Mucosa of gallbladder (tissue), 1 donor: ENCODE results near the gene NDUFAF2. TPM values are rescaled to one million over a fixed set of nuclear protein-coding genes. Genes with fewer than 3 reads are reported as not detected.
"Not testable (repeated sequence)": the region's sequence is repeated elsewhere in the genome, so short reads cannot be mapped to it uniquely, and the experiment has no call there.

Experiments
- DNase-seq: peaks from one replicate; pipeline ENCODE4 v3.0.0-alpha.2; 2020; ENCODE audit warnings: low spot score
- total RNA-seq: library from RNA; stranded (reverse); gene quantifications from one replicate; pipeline ENCODE4 v1.2.1, GENCODE V29; 2021
- donor health status: DM: no; HTN: no; CAD: no.

The NDUFAF2 gene
- total RNA-seq, 1 donor from 2014 or later, result 14.4 TPM

DNA sequence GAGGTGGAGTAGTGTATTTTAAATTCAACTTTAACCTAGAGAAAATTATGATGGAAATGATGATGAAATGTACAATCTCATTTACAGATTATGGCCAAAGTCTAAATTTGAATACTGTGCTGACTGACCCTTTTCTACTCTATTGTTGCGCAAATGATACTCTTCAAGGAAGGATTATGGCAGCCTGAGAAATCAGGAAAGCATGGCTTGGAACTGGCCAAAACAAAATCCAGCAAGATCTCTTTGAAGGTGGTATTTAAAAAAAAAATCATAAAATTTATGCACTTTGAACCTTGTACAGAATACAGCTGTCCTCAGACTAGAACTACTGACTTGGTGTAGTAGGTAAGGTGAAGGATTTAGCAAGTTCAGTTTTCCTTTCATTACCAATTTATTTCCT lies 105.3 kb downstream of the NDUFAF2 start:
- DNase-seq, result no peak

DNA sequence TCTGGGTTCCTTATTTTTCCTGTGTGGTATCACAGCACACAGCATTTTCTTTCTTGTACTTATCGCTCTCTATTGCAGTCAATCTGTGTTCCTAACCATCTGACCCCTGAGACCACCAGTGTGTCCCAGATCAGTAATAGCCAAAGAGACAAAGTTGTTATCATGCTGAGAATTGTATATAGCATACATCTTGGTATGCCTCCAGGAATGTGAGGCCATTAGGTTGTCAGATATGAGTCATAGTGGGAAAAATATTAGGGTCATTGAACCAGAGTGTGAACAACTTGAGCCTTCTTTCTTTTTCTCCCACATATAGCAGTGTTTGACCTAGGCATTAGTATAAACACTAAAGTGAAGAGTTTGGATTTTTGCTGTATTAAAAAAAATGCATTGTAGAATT lies 106.3 kb downstream of the NDUFAF2 start:
- no peak for DNase-seq

DNA sequence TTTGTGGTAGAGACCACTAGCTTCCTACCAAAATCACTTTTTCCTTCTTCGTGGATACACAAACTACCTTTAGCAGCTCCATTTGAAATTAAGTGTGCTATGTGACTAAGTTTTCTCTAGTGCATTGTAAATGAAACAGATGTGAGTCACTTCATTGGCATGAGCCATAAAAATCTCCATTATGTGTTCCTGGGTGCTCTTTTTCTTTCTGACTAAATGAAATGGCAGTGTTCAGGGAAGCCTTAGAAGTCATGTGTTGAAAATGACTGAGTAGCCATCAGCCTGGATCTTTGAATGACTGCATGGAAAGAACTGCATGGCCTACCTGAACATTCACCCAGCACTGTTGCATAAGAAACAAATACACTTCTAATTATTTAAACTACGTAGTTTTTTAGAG lies 107.9 kb downstream of the NDUFAF2 start:
- DNase-seq, result no peak

DNA sequence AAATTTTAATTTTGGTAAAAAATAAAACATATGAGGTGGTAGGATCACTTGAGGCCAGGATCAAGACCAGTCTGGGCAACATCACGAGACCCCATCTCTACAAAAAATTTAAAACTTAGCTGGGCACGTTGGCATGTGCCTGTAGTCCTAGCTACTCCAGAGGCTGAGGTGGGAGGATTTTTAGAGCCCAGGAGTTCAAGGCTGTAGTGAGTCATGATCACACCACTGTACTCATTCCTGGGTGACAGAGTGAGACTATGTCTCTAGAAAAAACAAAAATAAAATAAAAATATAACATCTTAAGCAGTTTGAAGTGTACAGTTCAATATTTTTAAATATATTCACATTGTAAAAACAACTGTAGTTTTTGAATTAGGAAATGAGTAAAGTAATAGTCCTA lies 108.9 kb downstream of the NDUFAF2 start:
- no peak for DNase-seq

DNA sequence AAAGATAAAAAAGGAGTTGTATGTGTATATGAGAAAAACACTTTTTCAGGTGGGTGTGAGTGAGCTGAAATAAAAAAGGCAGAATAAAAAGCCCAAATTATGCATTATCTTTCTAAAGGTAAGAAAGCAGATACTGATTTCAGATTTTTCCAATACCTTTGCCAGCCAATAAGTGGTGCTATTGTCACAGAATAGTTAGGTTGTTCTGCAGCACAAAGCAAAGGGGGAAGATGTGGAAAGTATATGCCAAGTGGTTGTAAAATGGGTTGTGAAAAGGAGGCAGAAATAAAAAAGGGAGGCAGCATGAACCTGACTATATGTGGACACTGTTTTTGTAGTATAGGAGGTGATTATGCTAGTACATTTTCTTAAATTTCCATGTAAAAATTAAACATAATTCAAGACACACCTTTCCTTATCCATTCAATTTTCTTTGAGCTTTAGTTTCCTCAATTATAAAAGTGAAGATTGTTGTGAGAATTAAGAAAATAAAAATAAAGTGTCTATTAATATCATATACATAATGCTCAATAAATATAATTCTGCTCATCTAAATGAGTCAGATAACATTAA lies 110.5 kb downstream of the NDUFAF2 start:
- no peak for DNase-seq

DNA sequence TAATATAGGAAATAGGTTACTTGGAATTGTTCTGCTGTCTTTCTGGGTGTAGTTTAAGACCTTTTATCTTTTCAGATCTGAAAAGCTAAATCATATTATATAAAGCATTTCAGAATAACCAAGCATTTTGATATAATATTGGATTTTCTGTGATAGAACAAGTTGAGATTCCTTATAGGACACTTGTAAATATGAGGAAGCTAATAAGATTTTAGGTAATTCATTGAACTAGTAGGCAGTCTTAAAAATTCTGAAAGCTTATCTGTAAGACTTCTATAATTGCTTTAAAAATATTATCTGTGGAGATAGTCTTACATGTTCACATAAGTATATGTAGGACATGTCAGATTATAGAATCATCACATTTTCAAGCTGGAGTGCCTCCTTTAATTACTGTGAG lies 114.5 kb downstream of the NDUFAF2 start:
- no peak for DNase-seq

DNA sequence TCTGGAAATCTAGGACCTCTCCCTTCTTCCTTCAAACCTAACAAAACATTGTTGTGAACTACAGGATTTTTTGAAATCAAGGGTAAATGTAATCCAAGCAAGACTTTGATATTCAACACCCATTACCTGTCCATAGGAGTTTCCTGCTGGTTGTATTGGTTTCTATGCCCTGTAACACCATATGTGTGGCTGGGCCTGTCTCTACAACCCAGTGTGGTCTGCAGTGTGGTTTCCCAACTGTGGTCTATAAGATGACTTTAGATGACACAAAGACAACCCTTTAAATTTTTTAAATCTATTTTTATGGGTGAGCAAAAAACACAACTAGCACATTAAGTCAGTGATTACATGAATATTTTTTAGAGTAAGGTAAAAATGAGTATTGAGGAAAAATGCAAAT lies 124.1 kb downstream of the NDUFAF2 start:
- no peak for DNase-seq

DNA sequence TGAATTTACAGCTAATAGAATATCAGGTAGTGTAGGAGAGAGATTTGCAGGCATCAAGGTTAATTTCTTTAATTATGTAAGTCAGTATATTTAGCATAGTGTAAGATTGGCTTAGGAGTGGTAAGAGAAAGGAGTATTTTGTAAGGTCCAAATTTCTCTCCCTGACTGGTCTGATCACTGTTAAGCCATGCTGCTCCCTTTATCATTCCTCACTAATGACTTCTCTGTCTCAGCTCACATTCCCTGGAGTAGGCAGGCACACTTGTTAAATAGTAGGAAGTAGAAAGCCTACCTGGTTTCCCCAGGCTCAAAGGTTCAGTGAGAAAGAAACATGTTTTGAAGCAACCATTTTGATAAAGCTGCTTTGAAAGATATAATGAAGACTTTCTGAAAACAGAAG lies 126.5 kb downstream of the NDUFAF2 start:
- DNase-seq, result no peak

DNA sequence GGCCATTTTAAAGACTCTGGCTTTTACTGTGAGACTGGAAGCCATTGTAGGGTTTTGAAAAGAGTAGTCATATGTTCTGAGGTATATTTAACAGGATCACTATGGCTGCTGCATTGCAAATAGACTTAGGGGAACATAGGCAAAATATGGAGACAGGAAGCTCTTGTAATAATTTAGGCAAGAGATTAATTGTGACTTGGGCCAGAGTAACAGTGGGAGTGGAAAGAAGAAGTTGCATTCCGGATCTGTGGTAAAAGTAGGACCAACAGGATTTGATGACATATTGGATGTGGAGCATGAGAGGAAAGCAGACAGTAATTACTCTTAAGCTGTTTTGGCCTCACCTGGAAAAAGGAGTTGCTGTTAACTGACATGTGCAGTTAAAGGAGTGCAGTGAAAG lies 131.6 kb downstream of the NDUFAF2 start:
- DNase-seq, result no peak

DNA sequence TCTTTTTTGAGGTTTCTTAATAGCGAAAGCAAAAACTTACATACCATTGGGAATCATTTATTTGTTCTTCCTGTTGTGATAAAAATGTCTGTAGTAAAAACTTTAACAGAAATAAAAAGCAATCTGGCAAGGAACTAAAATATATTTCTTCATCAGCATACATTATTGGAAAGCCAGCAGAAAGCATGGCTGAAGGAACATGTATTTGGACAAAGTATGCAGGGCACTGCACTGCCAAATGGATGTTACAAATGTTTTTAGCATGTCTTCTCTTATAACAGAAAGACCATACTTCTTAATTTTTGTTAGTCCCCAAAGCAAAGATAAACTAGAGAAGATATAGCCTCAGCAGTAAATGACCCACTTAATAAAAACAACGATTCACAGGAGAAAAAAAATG lies 136.7 kb downstream of the NDUFAF2 start:
- DNase-seq, result no peak

DNA sequence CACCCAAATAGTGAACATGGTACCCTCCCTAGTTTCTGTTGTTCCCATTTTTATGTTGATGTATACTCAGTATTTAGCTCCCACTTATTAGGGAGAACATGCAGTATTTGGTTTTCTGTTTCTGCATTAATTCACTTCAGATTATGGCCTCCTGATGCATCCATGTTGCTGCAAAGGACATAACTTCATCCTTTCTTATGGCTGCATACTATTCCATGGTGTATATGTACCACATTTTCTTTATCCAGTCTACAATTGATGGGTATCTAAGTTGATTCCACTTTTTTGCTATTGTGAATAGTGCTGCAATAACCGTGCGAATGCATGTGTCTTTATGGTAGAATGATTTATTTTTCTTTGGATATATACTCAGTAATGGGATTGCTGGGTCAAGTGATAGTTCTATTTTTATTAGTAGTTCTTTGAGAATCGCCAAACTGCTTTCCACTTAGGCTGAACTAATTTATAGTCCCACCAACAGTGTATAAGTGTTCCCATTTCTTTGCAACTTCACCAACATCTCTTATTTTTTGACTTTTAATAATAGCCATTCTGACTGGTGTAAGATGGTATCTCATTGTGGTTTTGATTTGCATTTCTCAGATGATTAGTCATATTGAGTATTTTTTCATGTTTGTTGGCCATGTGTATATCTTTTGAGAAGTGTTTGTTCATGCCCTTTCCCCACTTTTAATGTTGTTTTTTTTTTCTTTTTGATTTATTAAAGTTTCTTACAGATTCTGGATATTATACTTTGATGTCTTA lies 137.7 kb downstream of the NDUFAF2 start:
- no peak for DNase-seq

DNA sequence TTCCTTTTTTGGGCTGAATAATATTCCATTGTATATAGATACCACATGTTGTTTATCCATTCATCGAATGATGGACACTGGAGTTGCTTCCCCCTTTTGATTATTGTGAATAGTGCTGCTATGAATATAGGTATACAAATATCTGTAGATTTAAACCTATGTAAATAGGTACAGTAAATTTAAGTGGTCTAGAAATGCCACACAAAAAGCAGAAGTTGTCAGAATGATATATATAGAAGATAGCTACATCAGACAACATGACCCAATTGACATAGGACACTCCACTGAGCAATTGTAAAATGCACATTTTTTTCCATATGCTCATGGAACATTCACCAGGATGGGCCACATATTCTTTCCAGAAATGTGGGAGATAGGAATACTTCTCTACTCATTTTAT lies 139.7 kb downstream of the NDUFAF2 start:
- DNase-seq, result no peak

DNA sequence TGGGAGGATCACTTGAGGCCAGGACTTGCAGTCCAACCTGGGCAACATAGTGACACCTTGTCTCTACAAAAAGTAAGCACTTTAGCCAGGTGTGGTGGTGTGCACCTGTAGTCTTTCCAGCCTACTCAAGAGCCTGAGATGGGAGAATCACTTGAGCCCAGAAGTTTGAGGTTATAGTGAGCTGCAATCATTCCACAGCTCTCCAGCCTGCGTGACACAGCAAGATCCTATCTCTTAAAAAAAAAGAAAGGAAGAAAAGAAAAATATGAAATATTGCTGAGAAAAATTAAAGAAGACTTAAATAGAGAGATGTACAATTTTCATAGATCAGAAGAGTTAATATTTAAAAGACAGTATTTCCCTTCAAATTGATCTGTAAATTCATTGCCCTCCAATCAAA lies 140.9 kb downstream of the NDUFAF2 start:
- no peak for DNase-seq

DNA sequence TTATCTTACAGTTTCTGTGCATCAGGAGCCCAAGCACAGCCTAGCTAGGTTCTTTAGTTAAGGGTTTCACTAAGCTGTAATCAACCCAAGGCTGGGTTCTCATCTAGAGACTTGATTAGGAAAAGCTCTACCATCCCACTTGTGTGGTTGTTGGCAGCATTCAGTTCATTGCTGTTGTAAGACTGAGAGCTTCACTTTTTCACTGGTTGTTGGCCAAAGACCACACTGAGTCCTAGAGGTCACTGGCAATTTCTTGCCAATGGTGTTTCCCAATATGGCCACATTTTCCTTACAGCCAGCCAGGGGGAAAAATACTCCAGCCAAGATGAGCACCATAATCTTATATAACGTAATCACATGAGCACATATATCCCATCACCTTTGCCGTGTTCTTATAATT lies 142.9 kb downstream of the NDUFAF2 start:
- DNase-seq, result no peak

DNA sequence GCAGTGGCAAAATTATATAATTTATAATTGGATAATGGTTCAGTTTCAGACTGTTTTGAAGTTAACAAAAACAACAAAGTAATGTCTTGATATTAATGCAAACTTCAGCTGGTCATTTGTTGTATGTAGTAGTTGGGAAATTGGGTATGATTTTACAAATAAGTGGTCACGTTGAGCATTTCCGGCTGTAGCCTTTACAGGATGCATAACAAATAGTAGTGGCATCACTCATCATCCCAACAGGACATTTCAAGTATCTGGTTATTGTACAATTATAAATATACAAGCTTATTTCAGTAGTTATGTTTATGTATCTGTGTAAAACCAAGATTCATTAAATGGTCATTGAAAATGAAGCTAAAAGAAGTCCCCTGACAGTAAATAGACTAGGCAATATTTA lies 144.3 kb downstream of the NDUFAF2 start:
- no peak for DNase-seq

DNA sequence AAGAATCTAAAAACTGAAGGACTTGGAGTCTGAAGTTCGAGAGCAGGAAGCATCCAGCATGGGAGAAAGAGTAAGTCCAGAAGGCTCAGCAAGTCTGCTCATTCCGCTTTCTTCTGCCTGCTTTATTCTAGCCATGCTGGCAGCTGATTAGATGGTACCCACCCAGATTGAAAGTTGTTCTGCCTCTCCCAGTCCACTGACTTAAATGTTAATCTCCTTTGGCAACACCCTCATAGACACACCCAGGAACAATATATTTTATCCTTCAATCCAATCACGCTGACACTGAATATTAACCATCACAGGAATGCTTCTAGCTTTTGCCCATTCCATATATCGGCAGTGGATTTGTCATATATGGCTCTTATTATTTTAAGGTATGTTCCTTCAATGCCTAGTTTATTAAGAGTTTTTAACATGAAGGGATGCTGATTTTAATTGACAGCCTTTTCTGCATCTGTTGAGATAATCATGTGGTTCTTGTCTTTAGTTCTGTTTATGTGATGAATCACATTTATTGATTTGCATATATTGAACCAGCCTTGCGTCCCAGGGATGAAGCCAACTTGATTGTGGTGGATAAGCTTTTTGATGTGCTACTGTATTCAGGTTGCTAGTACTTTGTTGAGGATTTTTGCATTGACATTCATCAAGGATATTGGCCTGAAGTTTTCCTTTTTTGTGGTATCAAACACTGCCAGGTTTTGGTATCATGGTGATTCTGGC lies 148.2 kb downstream of the NDUFAF2 start:
- DNase-seq, result not testable (repeated sequence)

DNA sequence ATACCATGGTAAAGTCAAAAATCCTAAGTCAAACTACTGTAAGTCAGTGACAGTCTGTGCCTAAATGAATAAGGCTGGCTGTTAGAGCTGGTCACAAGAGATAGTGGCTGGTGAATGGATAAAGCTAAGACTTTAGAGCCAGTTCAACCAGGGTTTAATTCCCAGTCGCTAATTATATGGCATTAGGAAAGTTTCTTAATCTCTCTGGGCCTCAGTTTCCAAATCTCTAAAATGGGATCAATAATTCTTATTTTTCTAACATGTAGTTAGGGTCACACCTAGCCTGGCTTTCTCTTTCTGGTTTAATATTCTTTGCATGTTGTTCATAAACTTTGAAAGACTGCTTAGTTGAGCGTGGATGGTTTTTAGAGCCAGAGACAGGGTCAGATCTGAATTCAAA lies 152.5 kb downstream of the NDUFAF2 start:
- DNase-seq, result no peak

DNA sequence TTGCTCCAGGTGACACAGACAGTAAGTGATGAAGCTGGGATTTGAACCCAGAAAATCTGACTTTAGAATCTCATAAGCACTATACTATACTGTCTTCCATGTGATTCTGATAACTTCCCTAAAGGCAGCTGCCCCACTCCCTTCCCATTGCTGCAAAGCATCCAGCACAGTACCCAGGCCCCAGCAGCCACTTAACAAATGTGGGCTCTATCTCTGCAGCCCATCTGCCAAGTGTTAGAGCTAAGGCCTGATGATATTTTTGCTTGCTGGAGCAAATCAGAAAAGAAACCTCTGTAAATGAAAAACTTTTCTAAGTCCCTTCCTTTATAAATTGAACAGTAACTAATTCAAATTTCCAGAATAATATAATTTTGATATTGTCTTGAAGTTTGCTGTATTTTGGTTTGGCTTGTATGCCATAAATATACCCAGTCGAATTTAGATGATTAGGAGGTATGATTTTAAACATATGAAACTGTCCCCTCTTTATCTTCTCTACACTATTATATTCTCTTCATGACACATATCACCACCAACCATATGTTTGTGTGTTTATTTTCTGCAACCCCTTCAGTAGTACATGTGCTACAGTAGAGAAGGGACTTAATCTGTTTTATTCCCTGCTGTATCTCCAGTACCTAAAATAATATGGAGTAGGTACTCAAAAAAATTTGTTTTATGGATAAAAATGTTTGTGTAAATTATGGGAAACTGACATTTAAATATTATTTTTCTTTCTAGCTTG lies 153.4 kb downstream of the NDUFAF2 start:
- no peak for DNase-seq

DNA sequence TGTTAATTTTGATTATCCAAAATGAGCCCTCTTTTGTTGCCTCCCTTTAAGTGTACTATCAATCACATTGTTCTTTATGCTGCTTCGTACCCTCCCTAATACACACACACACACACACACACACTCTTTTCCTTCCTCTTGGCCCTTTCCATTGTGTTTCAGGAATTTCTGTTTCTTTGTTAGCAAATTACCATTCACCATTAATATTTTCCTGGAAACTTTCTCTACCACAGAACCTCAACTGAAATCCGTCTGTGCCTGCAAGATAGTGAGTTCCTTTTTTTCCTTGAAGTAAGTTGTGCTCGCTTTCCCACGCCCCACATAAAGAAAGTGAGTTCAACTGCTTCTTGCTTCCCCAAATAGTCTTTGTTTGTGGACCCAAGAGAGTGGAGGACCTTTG lies 155.4 kb downstream of the NDUFAF2 start:
- DNase-seq, result no peak

DNA sequence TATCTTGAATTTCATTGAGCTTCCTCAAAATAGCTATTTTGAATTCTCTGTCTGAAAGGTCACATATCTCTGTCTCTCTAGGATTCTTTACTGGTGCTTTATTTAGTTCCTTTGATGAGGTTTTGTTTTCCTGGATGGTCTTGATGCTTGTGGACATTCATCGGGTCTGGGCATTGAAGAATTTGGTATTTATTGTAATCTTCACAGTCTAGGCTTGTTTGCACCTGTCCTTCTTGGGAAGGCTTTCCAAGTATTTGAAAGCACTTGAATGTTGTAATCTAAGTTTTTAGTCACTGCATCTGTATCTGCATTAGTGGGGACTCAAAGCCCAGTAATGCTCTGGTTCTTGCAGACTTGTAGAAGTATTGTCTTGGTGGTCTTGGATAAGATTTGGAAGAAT lies 169.4 kb downstream of the NDUFAF2 start:
- DNase-seq, result no peak

DNA sequence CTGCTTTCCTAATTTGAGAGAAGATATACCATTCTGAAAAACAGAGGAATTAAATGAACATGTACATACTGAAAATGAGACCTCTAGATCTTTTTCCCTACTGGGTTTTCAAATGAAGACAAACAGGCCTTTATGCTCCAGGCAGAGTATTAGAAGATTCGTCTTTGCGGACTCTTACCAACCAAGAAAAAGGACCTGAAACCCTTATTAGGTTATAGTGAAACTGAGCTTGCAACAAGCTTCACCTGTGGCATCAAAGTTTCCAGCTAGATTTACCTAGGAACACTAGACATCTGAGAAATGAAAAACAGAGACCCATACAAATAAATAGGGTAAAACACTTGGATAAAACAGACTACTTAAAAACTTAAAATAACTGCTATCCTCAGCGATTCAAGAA lies 171.0 kb downstream of the NDUFAF2 start:
- no peak for DNase-seq

DNA sequence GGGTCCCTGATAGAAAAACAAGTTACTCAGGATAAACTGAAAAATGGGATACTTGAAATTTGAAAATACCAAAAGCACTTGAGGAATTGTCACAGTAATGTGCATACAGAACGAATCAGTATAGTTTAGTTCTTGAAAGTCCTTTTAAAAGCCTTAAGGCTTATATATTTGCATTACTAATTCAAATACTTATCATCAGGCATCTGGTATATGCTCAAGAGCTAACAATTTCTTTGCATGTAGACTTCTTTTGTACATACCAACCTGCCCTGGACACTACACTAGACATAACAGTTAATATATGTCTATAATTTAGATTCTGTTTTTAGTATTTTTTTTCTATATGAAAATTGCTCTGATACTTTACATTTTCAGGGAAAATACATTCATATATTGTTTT lies 174.1 kb downstream of the NDUFAF2 start:
- DNase-seq, result no peak

DNA sequence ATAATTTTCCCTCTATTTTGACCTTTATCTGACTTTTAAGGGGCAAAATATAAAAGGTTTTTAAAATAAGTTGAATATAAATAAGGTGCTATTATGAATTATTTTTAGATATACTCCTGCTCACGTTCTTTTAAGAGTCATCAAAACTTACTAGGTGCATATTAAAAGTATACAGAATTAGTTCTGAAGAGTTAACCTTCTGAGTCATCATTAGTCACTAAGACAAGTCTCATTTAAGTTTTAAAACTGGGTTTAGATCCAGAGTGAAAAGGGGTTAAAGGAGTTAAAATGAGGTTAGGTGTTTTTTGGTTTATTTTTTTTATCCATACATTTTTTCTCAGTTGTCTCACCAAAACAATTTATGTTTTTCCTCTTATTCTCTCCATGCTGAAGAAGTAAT lies 175.5 kb downstream of the NDUFAF2 start:
- DNase-seq, result no peak
